ENCODE results near the gene ADCK2. TPM values are rescaled to one million over a fixed set of nuclear protein-coding genes. Genes with fewer than 3 reads are reported as not detected.

ADCK2 gene
- total RNA-seq, 1 donor from 2014 or later, result 7.8 TPM

DNA sequence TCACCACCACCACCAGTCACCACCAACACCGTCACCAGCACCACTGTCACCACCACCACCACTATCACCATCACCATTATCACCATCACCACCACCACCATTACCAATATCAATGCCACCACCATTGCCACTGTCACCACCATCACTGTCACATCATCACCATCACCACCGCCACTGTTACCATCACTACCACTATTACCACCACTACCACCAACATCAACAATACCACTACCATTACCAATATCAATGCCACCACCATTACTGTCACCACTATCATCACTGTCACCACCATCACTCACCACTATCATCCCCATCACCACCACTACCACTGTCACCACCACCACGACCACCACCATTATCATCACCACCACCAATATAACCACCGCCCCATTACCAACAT is 18.1 kb upstream of the ADCK2 start:
- no peaks in the 10 kb centered on the region for H4K20me1 ChIP-seq (ENCODE audit: low read depth)
- H2AFZ ChIP-seq (replicated peaks), result no peak overlapping the region
- TF ChIP-seq, protein P1, sequence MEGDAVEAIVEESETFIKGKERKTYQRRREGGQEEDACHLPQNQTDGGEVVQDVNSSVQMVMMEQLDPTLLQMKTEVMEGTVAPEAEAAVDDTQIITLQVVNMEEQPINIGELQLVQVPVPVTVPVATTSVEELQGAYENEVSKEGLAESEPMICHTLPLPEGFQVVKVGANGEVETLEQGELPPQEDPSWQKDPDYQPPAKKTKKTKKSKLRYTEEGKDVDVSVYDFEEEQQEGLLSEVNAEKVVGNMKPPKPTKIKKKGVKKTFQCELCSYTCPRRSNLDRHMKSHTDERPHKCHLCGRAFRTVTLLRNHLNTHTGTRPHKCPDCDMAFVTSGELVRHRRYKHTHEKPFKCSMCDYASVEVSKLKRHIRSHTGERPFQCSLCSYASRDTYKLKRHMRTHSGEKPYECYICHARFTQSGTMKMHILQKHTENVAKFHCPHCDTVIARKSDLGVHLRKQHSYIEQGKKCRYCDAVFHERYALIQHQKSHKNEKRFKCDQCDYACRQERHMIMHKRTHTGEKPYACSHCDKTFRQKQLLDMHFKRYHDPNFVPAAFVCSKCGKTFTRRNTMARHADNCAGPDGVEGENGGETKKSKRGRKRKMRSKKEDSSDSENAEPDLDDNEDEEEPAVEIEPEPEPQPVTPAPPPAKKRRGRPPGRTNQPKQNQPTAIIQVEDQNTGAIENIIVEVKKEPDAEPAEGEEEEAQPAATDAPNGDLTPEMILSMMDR (IDR thresholded peaks at IDR 0.05), result no peak
- TF ChIP-seq EZH2 (IDR thresholded peaks at IDR 0.05), result no peak
- no peak for TF ChIP-seq EZH2phosphoT487 (IDR thresholded peaks at IDR 0.05)
- Mint-ChIP-seq H3K9me3 (no peaks in the 10 kb centered on the region), H3K4me3 (no peak overlapping the region), H3K27ac (no peak overlapping the region), H3K36me3 (no peaks in the 10 kb centered on the region), H3K27me3 (ENCODE audit: insufficient read depth, low read depth) (peaks cover 3% of the 10 kb centered on the region), H3K4me1 (peaks cover 4% of the 10 kb centered on the region)
- H3K4me1 ChIP-seq, result no peaks in the 10 kb centered on the region
- H3K79me2 ChIP-seq (ENCODE audit: low read depth), result no peaks in the 10 kb centered on the region
- no peaks in the 10 kb centered on the region for H3K9me3 ChIP-seq (ENCODE audit: low read depth)
- no peak for DNase-seq (ENCODE audit: low spot score)
- no peak overlapping the region for H3K27ac ChIP-seq
- no peaks in the 10 kb centered on the region for H3F3A ChIP-seq (ENCODE audit: low read depth)
- H3K36me3 ChIP-seq, result no peaks in the 10 kb centered on the region
- H3K9ac ChIP-seq, result no peak overlapping the region
- H3K27me3 ChIP-seq, result no peaks in the 10 kb centered on the region
- no peak overlapping the region for H3K4me2 ChIP-seq
- H3K4me3 ChIP-seq, result no peak overlapping the region

- Histone ChIP-seq H3K4me1 (no peaks in the 10 kb centered on the region), H3K27me3 (no peaks in the 10 kb centered on the region), H3K36me3 (no peaks in the 10 kb centered on the region), H3K9ac (no peak overlapping the region), H2AFZ (replicated peaks) (no peak overlapping the region), H3K79me2 (ENCODE audit: low read depth) (no peaks in the 10 kb centered on the region), H4K20me1 (ENCODE audit: low read depth) (no peaks in the 10 kb centered on the region), H3K27ac (no peak overlapping the region), H3F3A (ENCODE audit: low read depth) (no peaks in the 10 kb centered on the region), H3K4me3 (no peak overlapping the region), H3K9me3 (ENCODE audit: low read depth) (no peaks in the 10 kb centered on the region), H3K4me2 (no peak overlapping the region)
- peaks cover 4% of the 10 kb centered on the region for H3K4me1 Mint-ChIP-seq
- no peaks in the 10 kb centered on the region for H3K9me3 Mint-ChIP-seq
- no peaks in the 10 kb centered on the region for H3K36me3 Mint-ChIP-seq
- H3K27me3 Mint-ChIP-seq (ENCODE audit: insufficient read depth, low read depth), result peaks cover 3% of the 10 kb centered on the region
- TF ChIP-seq, protein P1 (IDR thresholded peaks at IDR 0.05), result no peak
- TF ChIP-seq EZH2 (IDR thresholded peaks at IDR 0.05), result no peak
- TF ChIP-seq EZH2phosphoT487 (IDR thresholded peaks at IDR 0.05), result no peak
- DNase-seq (ENCODE audit: low spot score), result no peak
- no peak overlapping the region for H3K4me3 Mint-ChIP-seq
- H3K27ac Mint-ChIP-seq, result no peak overlapping the region
Observed at GRCh38 chr7:140655511-140656408, 17.0 kb upstream of the ADCK2 start.

DNA sequence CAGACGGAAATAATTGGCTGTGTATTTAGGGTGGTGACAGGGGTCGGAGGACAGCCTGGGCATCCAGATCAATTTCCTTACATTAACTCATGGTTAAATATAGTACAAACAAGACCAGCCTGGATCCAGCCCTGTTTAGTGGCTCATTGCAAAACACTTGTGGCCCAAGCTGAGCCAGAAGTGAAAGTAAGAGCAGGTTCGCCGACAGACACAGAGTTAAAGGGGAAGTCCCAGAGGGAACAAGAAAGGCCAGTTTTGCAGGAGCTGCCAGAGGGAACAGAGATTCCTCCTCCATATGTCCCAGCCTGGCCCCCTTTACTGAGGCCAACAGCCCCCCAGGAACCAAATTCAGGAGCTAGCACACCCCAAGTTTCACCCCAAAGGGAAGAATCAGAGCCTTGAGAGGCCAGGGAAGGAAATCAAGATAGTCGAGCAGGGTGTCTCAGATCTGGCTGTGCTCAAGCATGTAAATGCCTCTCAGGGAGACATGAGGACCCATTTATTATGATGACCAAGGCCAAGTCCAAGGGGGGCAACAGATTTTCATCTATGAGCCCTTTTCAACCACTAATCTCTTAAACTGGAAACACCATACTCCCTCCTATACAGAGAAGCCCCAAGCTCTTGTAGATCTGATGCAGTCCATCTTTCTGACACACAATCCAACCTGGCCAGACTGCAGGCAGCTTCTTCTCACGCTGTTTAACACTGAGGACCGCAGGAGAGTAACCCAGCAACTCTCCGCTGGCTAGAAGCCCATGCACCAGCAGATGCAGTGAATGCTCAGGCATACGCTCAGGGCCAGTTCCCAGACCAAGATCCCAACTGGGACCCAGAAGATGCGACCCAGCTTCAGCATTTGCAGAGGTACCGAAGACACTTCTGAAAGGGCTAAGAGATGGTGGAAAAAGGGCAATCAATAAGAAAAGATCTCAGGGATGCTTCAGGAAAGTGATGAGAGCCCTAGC is 15.9 kb upstream of the ADCK2 start:
- H3K4me1 Mint-ChIP-seq, result peaks cover 4% of the 10 kb centered on the region
- Histone ChIP-seq H3K36me3 (no peaks in the 10 kb centered on the region), H4K20me1 (ENCODE audit: low read depth) (no peaks in the 10 kb centered on the region), H3K9me3 (ENCODE audit: low read depth) (no peaks in the 10 kb centered on the region), H3K79me2 (ENCODE audit: low read depth) (no peaks in the 10 kb centered on the region), H3K27me3 (no peaks in the 10 kb centered on the region), H3K4me1 (no peaks in the 10 kb centered on the region), H3K4me2 (no peak overlapping the region), H3K4me3 (no peak overlapping the region), H2AFZ (replicated peaks) (no peak overlapping the region), H3K27ac (no peak overlapping the region), H3F3A (ENCODE audit: low read depth) (no peaks in the 10 kb centered on the region), H3K9ac (no peak overlapping the region)
- H3K4me3 Mint-ChIP-seq, result no peak overlapping the region
- TF ChIP-seq EZH2phosphoT487 (IDR thresholded peaks at IDR 0.05), result no peak
- no peak for TF ChIP-seq EZH2 (IDR thresholded peaks at IDR 0.05)
- TF ChIP-seq, protein P1 (IDR thresholded peaks at IDR 0.05), result no peak
- no peak overlapping the region for H3K27ac Mint-ChIP-seq
- no peaks in the 10 kb centered on the region for H3K9me3 Mint-ChIP-seq
- H3K36me3 Mint-ChIP-seq, result no peaks in the 10 kb centered on the region
- peaks cover 3% of the 10 kb centered on the region for H3K27me3 Mint-ChIP-seq (ENCODE audit: insufficient read depth, low read depth)
- DNase-seq (ENCODE audit: low spot score), result no peak

All from neural progenitor cell (in vitro differentiated cells).